Activated CD4-positive, alpha-beta memory T cell treated with anti-CD3 and anti-CD28 coated beads, Interleukin-2, amount 10 ng/mL, durations not matched to agents 7 days and 5 days (primary cell): ENCODE measurements around the gene GRN. TPM values are rescaled to one million over a fixed set of nuclear protein-coding genes. Genes with fewer than 3 reads are reported as not detected.
A peak's percentile ranks its signal among the peaks of the same experiment; 100 is the strongest.

Source experiments
- CTCF ChIA-PET: fragments of 350-600 bp; sonication (Branson Sonifier 250); formaldehyde crosslinking; loops from one replicate; lab custom pipeline; 2021; ENCODE audit warnings: antibody characterized with exemption, inconsistent platforms; lab: Charles Lee
- POLR2A ChIA-PET: fragments of 350-600 bp; sonication (Branson Sonifier 250); formaldehyde crosslinking; loops from one replicate; lab custom pipeline; 2021; ENCODE audit warnings: antibody characterized with exemption; lab: Charles Lee
- DNase-seq: peaks from one replicate; pipeline ENCODE4 v3.0.0-alpha.2; 2020
- H3K27ac Mint-ChIP-seq: one replicate; pipeline ENCODE4 v1.8.0; 2021; ENCODE audit warnings: mild to moderate bottlenecking, mixed read lengths
- H3K27me3 Mint-ChIP-seq: one replicate; pipeline ENCODE4 v1.8.0; 2021; ENCODE audit warnings: mixed read lengths
- H3K36me3 Mint-ChIP-seq: one replicate; pipeline ENCODE4 v1.8.0; 2021; ENCODE audit warnings: low read depth, mixed read lengths
- H3K4me1 Mint-ChIP-seq: one replicate; pipeline ENCODE4 v1.8.0; 2021; ENCODE audit warnings: mixed read lengths
- H3K4me3 Mint-ChIP-seq: one replicate; pipeline ENCODE4 v1.8.0; 2021; ENCODE audit warnings: mild to moderate bottlenecking, mixed read lengths
- H3K9me3 Mint-ChIP-seq: one replicate; pipeline ENCODE4 v1.8.0; 2021; ENCODE audit warnings: mixed read lengths
- total RNA-seq, 2 experiments: library from RNA; stranded (reverse); gene quantifications; one replicate each; pipeline ENCODE4 v1.2.3, GENCODE V29; 2021

GRN gene
- total RNA-seq, 2 experiments from 2014 or later: 87.8 to 98.4 TPM

DNA sequence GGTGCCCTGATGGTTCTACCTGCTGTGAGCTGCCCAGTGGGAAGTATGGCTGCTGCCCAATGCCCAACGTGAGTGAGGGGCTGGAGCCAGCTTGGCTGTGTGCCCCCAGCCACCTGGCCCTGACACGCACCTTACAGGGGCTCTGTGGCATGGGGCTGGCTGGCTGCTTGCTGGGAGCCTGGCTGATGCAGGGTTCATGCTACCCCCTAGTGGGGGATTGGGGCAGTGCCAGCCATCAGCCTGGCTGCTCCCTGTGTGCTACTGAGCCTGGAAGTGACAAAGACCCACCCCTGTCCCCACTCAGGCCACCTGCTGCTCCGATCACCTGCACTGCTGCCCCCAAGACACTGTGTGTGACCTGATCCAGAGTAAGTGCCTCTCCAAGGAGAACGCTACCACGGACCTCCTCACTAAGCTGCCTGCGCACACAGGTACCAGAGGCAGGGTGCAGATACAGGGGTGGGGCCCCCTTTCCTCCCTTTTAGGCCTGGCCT is 5.7 kb downstream of the GRN start:
- POLR2A ChIA-PET: interaction anchor here (0.9 to 1.3 kb wide), 3 partner anchors 129 to 147 kb away, joined by 3 to 4 read pairs (median 3); no protein-coding TSS in a partner anchor
- Mint-ChIP-seq H3K36me3 (peaks cover 13% of the 10 kb centered on the region), H3K9me3 (no peaks in the 10 kb centered on the region), H3K27me3 (peaks cover 10% of the 10 kb centered on the region), H3K27ac (no peak overlapping the region), H3K4me1 (peaks cover 23% of the 10 kb centered on the region), H3K4me3 (no peak overlapping the region)
- DNase-seq: peak; percentile 75
- CTCF ChIA-PET: interaction anchor here (0.6 to 2.9 kb wide), 9 partner anchors 12 to 1010 kb away, joined by 3 to 11 read pairs (median 3); partner anchors contain the start of gene FAM171A2

DNA sequence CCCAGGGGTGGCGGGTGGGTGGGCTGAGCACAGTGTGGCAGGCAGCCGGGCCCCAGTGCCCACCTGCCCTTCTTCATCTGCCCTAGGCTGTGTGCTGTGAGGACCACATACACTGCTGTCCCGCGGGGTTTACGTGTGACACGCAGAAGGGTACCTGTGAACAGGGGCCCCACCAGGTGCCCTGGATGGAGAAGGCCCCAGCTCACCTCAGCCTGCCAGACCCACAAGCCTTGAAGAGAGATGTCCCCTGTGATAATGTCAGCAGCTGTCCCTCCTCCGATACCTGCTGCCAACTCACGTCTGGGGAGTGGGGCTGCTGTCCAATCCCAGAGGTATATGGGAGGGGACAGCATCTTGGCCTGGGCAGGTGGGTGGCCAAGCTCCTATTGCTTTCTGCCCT is 6.4 kb downstream of the GRN start:
- no peak overlapping the region for H3K27ac Mint-ChIP-seq
- ChIA-PET CTCF (interaction anchor here (0.6 to 2.9 kb wide), 7 partner anchors 10 to 1009 kb away, joined by 3 to 11 read pairs (median 3); no protein-coding TSS in a partner anchor), POLR2A (interaction anchor here (0.5 to 1.3 kb wide), 5 partner anchors 64 to 166 kb away, joined by 3 to 4 read pairs (median 3); no protein-coding TSS in a partner anchor)
- peaks cover 12% of the 10 kb centered on the region for H3K27me3 Mint-ChIP-seq
- no peak for DNase-seq
- H3K4me1 Mint-ChIP-seq: peaks cover 16% of the 10 kb centered on the region
- no peaks in the 10 kb centered on the region for H3K9me3 Mint-ChIP-seq
- peaks cover 13% of the 10 kb centered on the region for H3K36me3 Mint-ChIP-seq
- no peak overlapping the region for H3K4me3 Mint-ChIP-seq

DNA sequence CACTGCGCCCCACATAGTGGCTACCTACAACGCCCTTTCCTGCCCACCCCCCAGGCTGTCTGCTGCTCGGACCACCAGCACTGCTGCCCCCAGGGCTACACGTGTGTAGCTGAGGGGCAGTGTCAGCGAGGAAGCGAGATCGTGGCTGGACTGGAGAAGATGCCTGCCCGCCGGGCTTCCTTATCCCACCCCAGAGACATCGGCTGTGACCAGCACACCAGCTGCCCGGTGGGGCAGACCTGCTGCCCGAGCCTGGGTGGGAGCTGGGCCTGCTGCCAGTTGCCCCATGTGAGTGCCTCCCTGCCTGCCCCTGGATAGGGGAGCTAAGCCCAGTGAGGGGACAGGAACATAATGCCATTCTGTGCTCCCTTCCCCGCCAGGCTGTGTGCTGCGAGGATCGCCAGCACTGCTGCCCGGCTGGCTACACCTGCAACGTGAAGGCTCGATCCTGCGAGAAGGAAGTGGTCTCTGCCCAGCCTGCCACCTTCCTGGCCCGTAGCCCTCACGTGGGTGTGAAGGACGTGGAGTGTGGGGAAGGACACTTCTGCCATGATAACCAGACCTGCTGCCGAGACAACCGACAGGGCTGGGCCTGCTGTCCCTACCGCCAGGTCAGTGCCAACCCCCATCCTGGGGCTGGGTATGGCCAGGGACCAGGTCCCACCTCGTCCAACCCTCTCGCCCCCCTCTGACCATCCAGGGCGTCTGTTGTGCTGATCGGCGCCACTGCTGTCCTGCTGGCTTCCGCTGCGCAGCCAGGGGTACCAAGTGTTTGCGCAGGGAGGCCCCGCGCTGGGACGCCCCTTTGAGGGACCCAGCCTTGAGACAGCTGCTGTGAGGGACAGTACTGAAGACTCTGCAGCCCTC is 7.1 kb downstream of the GRN start:
- peaks cover 12% of the 10 kb centered on the region for H3K27me3 Mint-ChIP-seq
- no peak overlapping the region for H3K4me3 Mint-ChIP-seq
- H3K4me1 Mint-ChIP-seq: peaks cover 14% of the 10 kb centered on the region
- ChIA-PET CTCF (interaction anchor here (1.0 to 3.0 kb wide), 5 partner anchors 9 to 171 kb away, joined by 3 to 17 read pairs (median 3); partner anchors contain the start of gene FAM171A2), POLR2A (interaction anchor here (0.5 to 1.3 kb wide), 4 partner anchors 64 to 148 kb away, joined by 3 to 4 read pairs (median 3); no protein-coding TSS in a partner anchor)
- peaks cover 13% of the 10 kb centered on the region for H3K36me3 Mint-ChIP-seq
- H3K9me3 Mint-ChIP-seq: no peaks in the 10 kb centered on the region
- H3K27ac Mint-ChIP-seq: no peak overlapping the region
- DNase-seq: no peak

DNA sequence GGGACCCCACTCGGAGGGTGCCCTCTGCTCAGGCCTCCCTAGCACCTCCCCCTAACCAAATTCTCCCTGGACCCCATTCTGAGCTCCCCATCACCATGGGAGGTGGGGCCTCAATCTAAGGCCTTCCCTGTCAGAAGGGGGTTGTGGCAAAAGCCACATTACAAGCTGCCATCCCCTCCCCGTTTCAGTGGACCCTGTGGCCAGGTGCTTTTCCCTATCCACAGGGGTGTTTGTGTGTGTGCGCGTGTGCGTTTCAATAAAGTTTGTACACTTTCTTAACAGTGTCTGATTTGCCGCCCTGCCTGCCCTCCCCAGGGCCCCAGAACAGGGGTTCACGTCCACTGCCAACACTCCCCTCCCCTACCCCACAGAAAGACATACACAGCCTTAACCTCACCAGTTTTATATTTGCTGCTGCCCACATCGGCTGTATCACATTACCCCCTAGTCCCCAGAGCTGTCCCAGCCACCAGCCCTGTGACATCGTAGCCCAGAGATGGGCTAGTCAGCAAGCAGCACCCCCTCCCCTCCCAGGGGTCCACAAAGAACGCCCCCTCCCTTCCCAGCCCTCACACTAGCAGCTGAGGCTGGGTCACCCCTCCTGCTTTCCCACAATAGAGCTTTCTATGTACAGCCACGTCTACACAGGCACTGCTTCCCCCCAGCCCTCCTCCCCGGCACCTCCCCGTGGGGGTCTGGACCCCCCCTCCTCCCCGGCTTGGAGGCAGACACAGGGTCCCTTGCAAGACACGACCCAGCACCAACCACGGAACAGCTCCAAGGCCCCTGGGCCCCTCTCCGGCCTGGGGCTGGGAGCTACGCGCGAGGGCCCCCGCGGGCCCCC is 7.9 kb downstream of the GRN start:
- Mint-ChIP-seq H3K4me1 (peaks cover 11% of the 10 kb centered on the region), H3K27me3 (peaks cover 12% of the 10 kb centered on the region), H3K27ac (no peak overlapping the region), H3K36me3 (peaks cover 13% of the 10 kb centered on the region), H3K9me3 (no peaks in the 10 kb centered on the region), H3K4me3 (peak overlapping the region; percentile 40)
- DNase-seq: no peak
- POLR2A ChIA-PET: interaction anchor here (1.4 to 2.2 kb wide), 3 partner anchors 9 to 143 kb away, joined by 3 to 8 read pairs (median 6); partner anchors contain the start of gene FAM171A2
- CTCF ChIA-PET: interaction anchor here (0.6 to 3.0 kb wide), 9 partner anchors 10 to 168 kb away, joined by 3 to 17 read pairs (median 3); partner anchors contain the start of gene FAM171A2

DNA sequence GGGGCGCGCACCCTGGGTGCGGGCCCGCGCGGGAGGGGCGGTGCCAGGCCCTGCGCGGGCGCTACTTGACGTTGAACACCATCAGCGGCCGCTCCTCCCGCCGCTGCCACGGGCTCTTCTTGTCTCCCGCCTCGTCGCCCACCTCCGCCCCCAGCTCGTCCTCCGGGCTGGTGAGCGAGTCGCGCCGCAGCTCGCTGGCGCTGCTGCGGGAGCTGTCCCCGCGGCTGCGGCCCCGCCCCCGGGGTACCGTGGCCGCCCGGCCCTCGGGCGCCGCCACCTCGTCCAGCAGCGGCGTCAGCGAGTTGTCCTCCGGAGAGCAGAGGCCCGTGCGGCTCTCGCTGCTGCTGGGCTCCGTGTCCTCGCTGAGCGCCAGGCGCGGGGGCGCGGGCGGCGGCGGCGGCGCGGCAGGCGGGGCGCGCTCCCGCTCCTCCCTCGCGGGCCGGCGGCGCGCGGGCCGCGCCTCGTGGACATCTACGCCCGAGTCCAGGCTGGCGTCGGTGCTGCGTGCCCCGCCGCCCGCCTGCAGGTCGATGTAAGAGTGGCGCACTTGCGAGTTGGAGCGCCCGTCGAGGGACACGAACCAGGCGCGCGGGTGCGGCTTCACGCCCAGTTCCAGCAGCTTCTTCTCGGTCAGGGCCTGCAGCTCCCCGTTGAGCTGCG is 8.7 kb downstream of the GRN start:
- ChIA-PET POLR2A (interaction anchor here (1.1 to 2.2 kb wide), 4 partner anchors 9 to 144 kb away, joined by 3 to 8 read pairs (median 6); partner anchors contain the start of gene FAM171A2), CTCF (interaction anchor here (0.6 to 3.0 kb wide), 10 partner anchors 8 to 169 kb away, joined by 3 to 17 read pairs (median 4); partner anchors contain the start of genes FAM171A2 and GRN)
- Mint-ChIP-seq H3K27me3 (peaks cover 12% of the 10 kb centered on the region), H3K4me1 (peaks cover 3% of the 10 kb centered on the region), H3K27ac (no peak overlapping the region), H3K9me3 (no peaks in the 10 kb centered on the region), H3K4me3 (peak overlapping the region; percentile 24), H3K36me3 (peaks cover 13% of the 10 kb centered on the region)
- DNase-seq: no peak

DNA sequence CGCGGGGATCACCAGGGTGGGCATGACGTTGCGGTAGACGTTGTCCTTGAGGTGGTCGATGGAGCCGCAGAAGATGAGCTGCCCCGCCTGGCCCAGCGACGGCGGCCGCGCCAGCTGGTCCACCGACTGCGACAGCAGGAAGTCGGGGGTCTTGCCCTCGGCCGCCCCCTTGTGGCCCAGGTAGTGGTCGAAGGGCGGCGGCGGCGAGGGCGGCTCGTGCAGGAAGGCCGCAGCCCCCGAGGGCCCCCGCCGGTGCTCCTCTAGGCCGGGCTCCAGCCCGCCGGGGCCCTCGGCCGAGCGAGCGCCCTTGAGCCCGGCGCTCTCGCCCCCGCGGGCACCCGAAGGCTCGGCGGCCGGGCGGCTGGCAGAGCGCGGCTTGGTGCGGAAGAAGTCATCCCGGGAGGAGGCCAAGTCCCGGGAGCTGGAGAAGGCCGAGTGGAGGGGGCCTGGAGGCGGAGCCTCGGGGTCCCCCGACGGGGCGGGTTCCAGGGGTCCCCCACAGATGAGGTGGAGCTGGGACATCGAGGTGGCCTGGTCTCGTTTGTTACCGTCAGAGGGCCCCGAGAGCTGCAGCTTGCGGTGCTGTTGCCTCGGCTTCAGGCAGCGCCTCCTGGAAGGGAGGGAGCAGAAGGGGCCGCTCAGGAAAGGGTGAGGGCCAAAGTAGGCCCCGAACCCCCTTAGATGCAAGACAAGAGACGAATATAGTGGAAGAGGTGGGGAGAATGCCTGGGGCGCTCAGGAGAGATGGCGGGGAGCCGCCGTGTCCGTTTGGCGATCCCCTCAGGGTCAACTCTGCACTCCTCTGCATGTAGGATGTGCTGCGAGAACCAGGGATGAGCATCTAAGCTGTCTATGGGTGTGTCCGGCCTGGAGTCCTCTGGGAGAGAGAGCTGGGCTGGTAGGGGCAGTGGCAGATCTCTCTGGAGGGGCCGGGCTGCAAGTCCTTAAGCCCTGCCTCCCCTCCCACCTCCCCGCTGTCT is 9.8 kb downstream of the GRN start:
- ChIA-PET POLR2A (interaction anchor here (1.0 to 2.2 kb wide), 4 partner anchors 8 to 145 kb away, joined by 3 to 8 read pairs (median 6); partner anchors contain the start of genes FAM171A2 and GRN), CTCF (interaction anchor here (0.9 to 3.0 kb wide), 9 partner anchors 8 to 168 kb away, joined by 3 to 17 read pairs (median 4); partner anchors contain the start of genes FAM171A2 and GRN)
- Mint-ChIP-seq H3K4me1 (peaks cover 3% of the 10 kb centered on the region), H3K4me3 (no peak overlapping the region), H3K9me3 (no peaks in the 10 kb centered on the region), H3K36me3 (peaks cover 13% of the 10 kb centered on the region), H3K27ac (no peak overlapping the region), H3K27me3 (peaks cover 12% of the 10 kb centered on the region)
- peak; percentile 58 for DNase-seq

DNA sequence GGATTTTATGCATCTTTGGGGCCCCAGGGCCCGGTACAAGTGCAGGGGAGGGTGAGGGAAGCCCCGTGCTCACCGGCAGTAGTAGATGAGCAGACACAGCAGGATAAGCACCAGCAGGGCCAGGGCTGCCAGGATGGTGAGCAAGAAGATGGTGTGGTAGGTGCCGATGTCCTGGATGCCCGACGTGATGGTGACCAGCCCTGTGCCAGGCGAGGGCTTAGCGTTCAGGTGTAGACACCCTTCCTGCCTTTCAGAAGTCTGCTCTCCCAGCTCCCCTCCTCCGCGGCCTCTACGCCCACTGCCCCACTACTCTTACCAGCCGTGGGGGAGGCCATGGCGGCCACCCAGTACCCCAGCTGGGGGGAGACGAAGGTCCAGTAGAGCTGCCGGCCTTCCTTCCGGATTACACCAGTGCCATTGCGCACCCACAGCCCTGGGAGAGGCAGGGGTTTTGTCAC is 10.6 kb downstream of the GRN start:
- DNase-seq: no peak
- ChIA-PET CTCF (interaction anchor here (0.9 to 3.0 kb wide), 5 partner anchors 8 to 146 kb away, joined by 3 to 17 read pairs (median 4); partner anchors contain the start of genes FAM171A2 and GRN), POLR2A (interaction anchor here (1.0 kb wide), 1 partner anchor 10 kb away, joined by 3 read pairs; the partner anchor contains the start of gene GRN)
- Mint-ChIP-seq H3K4me3 (no peak overlapping the region), H3K4me1 (peaks cover 3% of the 10 kb centered on the region), H3K27me3 (peaks cover 15% of the 10 kb centered on the region), H3K27ac (no peak overlapping the region), H3K36me3 (peaks cover 13% of the 10 kb centered on the region), H3K9me3 (no peaks in the 10 kb centered on the region)

DNA sequence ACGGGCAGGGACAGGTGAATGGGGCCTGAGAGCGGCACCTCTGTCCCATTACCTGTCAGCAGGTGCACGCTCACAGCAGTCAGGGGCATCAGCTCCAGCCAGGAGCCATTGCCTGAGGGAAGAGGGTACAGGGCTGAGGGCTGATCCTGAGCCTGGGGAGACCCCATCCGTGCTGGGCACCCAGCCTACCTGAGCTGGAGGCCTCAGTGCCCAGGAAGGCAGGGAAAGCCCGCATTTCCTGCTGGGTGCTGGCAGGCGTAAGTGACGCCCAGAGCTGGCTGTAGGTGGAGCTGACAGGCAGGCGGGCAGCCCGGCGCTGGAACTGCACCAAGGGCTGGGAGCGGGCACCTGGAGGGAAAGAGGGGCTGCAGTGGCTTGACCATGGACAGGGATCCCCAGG is 11.1 kb downstream of the GRN start:
- no peaks in the 10 kb centered on the region for H3K9me3 Mint-ChIP-seq
- no peak for DNase-seq
- peaks cover 21% of the 10 kb centered on the region for H3K27me3 Mint-ChIP-seq
- H3K4me3 Mint-ChIP-seq: no peak overlapping the region
- peaks cover 13% of the 10 kb centered on the region for H3K36me3 Mint-ChIP-seq
- POLR2A ChIA-PET: no interaction called here
- H3K4me1 Mint-ChIP-seq: peaks cover 3% of the 10 kb centered on the region
- no peak overlapping the region for H3K27ac Mint-ChIP-seq
- CTCF ChIA-PET: no interaction called here

DNA sequence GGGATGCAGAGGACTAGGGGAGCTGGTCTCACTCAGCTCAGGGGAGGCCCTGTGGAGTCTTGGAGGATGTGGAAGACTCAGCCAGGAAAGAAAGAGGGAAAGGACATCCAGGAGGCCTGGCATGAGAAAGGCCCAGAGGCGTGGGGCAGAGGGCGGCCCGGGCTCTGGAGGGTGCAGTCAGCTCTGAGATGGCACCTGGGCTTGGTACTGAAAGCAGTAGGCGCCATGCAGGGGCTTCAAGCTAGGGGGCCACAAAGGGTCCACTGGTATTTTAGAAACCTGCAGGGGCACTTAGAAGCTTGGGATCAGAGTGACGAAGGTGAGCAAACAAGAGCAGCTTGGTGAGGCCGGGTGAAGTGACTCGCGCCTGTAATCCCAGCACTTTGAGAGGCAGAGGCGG is 13.0 kb downstream of the GRN start:
- Mint-ChIP-seq H3K36me3 (peaks cover under 1% of the 10 kb centered on the region), H3K27me3 (peaks cover 25% of the 10 kb centered on the region), H3K9me3 (no peaks in the 10 kb centered on the region), H3K4me3 (no peak overlapping the region), H3K27ac (no peak overlapping the region), H3K4me1 (peaks cover under 1% of the 10 kb centered on the region)
- ChIA-PET POLR2A (interaction anchor here (0.8 kb wide), 1 partner anchor 10 kb away, joined by 3 read pairs; no protein-coding TSS in a partner anchor), CTCF (interaction anchor here (1.0 to 2.2 kb wide), 5 partner anchors 10 to 27 kb away, joined by 3 to 8 read pairs (median 4); partner anchors contain the start of gene GRN)
- DNase-seq: no peak

DNA sequence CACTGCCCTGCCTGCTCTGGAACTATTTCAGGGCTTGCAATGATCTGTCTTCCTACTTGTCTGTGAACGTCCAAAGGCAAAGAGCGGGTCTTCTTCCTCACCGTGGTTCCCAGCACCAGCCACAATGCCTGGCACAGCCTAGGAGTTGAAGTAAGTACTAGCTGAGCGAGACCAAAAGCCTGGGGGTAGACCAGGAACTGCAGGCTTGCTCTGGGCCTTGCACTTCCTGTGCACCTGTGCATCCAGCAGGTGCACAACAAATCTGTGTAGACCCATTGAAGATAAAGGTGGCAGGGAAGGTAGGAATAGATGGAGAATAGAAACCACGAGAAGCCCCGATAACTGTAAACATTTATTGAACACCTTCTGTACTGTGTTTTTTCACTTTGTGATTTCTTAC is 13.9 kb downstream of the GRN start:
- no peaks in the 10 kb centered on the region for H3K9me3 Mint-ChIP-seq
- H3K27me3 Mint-ChIP-seq: peaks cover 27% of the 10 kb centered on the region
- POLR2A ChIA-PET: no interaction called here
- H3K36me3 Mint-ChIP-seq: no peaks in the 10 kb centered on the region
- H3K4me1 Mint-ChIP-seq: peaks cover 3% of the 10 kb centered on the region
- DNase-seq: no peak
- H3K4me3 Mint-ChIP-seq: no peak overlapping the region
- H3K27ac Mint-ChIP-seq: no peak overlapping the region
- CTCF ChIA-PET: interaction anchor here (1.5 to 2.2 kb wide), 4 partner anchors 11 to 13 kb away, joined by 4 to 8 read pairs (median 6); partner anchors contain the start of gene GRN
